A549 (cell line): ENCODE data around the gene MYDGF. TPM values are rescaled to one million over a fixed set of nuclear protein-coding genes. Genes with fewer than 3 reads are reported as not detected.
A peak's percentile ranks its signal among the peaks of the same experiment; 100 is the strongest.

ENCODE experiments used
- ATAC-seq, 2 experiments: fragments of 200-7000 bp in 1 of 2; fragments of >200 bp in 1 of 2; cut with Nextera tagmentation in 1 of 2; cut with Tn5 transposase in 1 of 2; 3 replicates each; pipeline versions ENCODE4 v1.8.0 to v1.9.1; 2018 to 2020; ENCODE audit warnings: mild to moderate bottlenecking in 1 of 2, moderate library complexity in 1 of 2
- CTCF ChIA-PET: fragments of 300-600 bp; sonication (Branson Sonifier 250); formaldehyde crosslinking; extraction: SDS; loops from one replicate; lab custom pipeline; 2021; ENCODE audit warnings: antibody characterized with exemption, inconsistent platforms; lab: Yijun Ruan, JAX
- POLR2A ChIA-PET: fragments of 350-600 bp; formaldehyde crosslinking; extraction: SDS; loops from one replicate; lab custom pipeline; 2021; ENCODE audit warnings: antibody characterized with exemption, inconsistent platforms; lab: Yijun Ruan, JAX
- DNase-seq, 2 experiments: peaks; one replicate each; pipeline versions ENCODE4 v3.0.0 to v3.0.0-alpha.2; 2011 to 2016; ENCODE audit warnings: low read depth in 1 of 2, low spot score in 1 of 2
- FAIRE-seq: peaks from 2 replicates; lab custom pipeline; 2011; peaks lifted over from hg19 to GRCh38; lab: Jason Lieb, UNC
- H3K27ac ChIP-seq, 2 experiments: fragments of >200 bp; sonication (Bioruptor Twin); formaldehyde crosslinking; 3 replicates each; pipeline ENCODE4 v1.5.1; 2016 to 2017
- H3K4me1 ChIP-seq: fragments of >200 bp; sonication (Bioruptor Twin); formaldehyde crosslinking; 3 replicates; pipeline ENCODE4 v1.6.1; 2016
- H3K4me2 ChIP-seq: fragments of >200 bp; sonication (Bioruptor Twin); formaldehyde crosslinking; 3 replicates; pipeline ENCODE4 v1.6.1; 2016
- H3K4me3 ChIP-seq: fragments of >200 bp; sonication (Bioruptor Twin); formaldehyde crosslinking; 3 replicates; pipeline ENCODE4 v1.5.1; 2016
- H3K9me3 ChIP-seq: fragments of >200 bp; sonication (Bioruptor Twin); formaldehyde crosslinking; 3 replicates; pipeline ENCODE4 v1.6.1; 2016
- BCL3 ChIP-seq: fragments of >200 bp; sonication (Bioruptor Twin); formaldehyde crosslinking; IDR thresholded peaks from 3 replicates; pipeline ENCODE4 v1.6.1; 2016
- BHLHE40 ChIP-seq: IDR thresholded peaks from 2 replicates; pipeline ENCODE4 v1.6.1; 2012; ENCODE audit warnings: low read depth, low read length, inconsistent platforms
- CBX2 ChIP-seq: fragments of 200-600 bp; sonication (generic); IDR thresholded peaks from 2 replicates; pipeline ENCODE4 v1.6.1; 2016; ENCODE audit warnings: low read depth, mild to moderate bottlenecking, borderline replicate concordance
- CEBPB ChIP-seq, 2 experiments: fragments of >200 bp in 1 of 2; sonication (Bioruptor Twin) in 1 of 2; formaldehyde crosslinking in 1 of 2; IDR thresholded peaks; 2 replicates each; pipeline ENCODE4 v1.6.1; 2012 to 2016
- EHF ChIP-seq: fragments of 250-450 bp; sonication (Bioruptor Pico); IDR thresholded peaks from 2 replicates; pipeline ENCODE4 v1.5.0; 2020; ENCODE audit warnings: mild to moderate bottlenecking
- ELK1 ChIP-seq: fragments of 150-350 bp; IDR thresholded peaks from 2 replicates; pipeline ENCODE4 v1.6.1; 2014; ENCODE audit warnings: low read depth, mild to moderate bottlenecking, low read length
- EP300 ChIP-seq, 2 experiments: fragments of >200 bp; sonication (Bioruptor Twin); formaldehyde crosslinking; IDR thresholded peaks; 2 replicates in 1 of 2; 3 replicates in 1 of 2; pipeline ENCODE4 v1.6.1; 2016 to 2017
- ESRRA ChIP-seq: fragments of 150-350 bp; IDR thresholded peaks from 2 replicates; pipeline ENCODE4 v1.6.1; 2014; ENCODE audit warnings: mild to moderate bottlenecking, low read length, borderline replicate concordance
- HES2 ChIP-seq: fragments of >200 bp; sonication (Bioruptor Twin); formaldehyde crosslinking; IDR thresholded peaks from 2 replicates; pipeline ENCODE4 v1.6.1; 2016
- HEYL ChIP-seq: fragments of 250-450 bp; sonication (Bioruptor Pico); IDR thresholded peaks from 2 replicates; pipeline ENCODE4 v1.8.0; 2021; ENCODE audit warnings: mild to moderate bottlenecking, moderate library complexity
- HOXB5 ChIP-seq: fragments of 250-450 bp; sonication (Bioruptor Pico); IDR thresholded peaks from 2 replicates; pipeline ENCODE4 v1.5.0; 2020; ENCODE audit warnings: mild to moderate bottlenecking, moderate library complexity
- JUNB ChIP-seq: fragments of >200 bp; sonication (Bioruptor Twin); formaldehyde crosslinking; IDR thresholded peaks from 2 replicates; pipeline ENCODE4 v1.6.1; 2016
- KDM1A ChIP-seq: fragments of 200-600 bp; sonication (generic); IDR thresholded peaks from 2 replicates; pipeline ENCODE4 v1.6.1; 2016; ENCODE audit warnings: low read depth, mild to moderate bottlenecking
- MAZ ChIP-seq: fragments of 150-350 bp; IDR thresholded peaks from 2 replicates; pipeline ENCODE4 v1.6.1; 2014; ENCODE audit warnings: antibody characterized with exemption, low read depth, low read length, borderline replicate concordance
- NR3C1 ChIP-seq: fragments of >200 bp; sonication (Bioruptor Twin); formaldehyde crosslinking; IDR thresholded peaks from 3 replicates; pipeline ENCODE4 v1.6.1; 2017
- PHF8 ChIP-seq: fragments of 200-600 bp; sonication (generic); IDR thresholded peaks from 2 replicates; pipeline ENCODE4 v1.6.1; 2016; ENCODE audit warnings: low read depth, mild to moderate bottlenecking, antibody characterized with exemption, moderate library complexity, borderline replicate concordance
- RNF2 ChIP-seq: fragments of 200-600 bp; sonication (generic); IDR thresholded peaks from 2 replicates; pipeline ENCODE4 v1.6.1; 2016; ENCODE audit warnings: low read depth, mild to moderate bottlenecking, antibody characterized with exemption, moderate library complexity, borderline replicate concordance
- SREBF2 ChIP-seq: fragments of 450-650 bp; IDR thresholded peaks from 2 replicates; pipeline ENCODE4 v1.6.1; 2014; ENCODE audit warnings: mild to moderate bottlenecking, moderate library complexity
- TP53 ChIP-seq: fragments of 250-450 bp; sonication (Bioruptor Pico); IDR thresholded peaks from 2 replicates; pipeline ENCODE4 v1.5.0; 2021; ENCODE audit warnings: mild to moderate bottlenecking, moderate library complexity
- WGBS: methylation state at CpG from one replicate; pipeline ENCODE4 v1.1.6; 2017; ENCODE audit errors: missing lambda C conversion rate; 5-methylcytosine and 5-hydroxymethylcytosine counted together
- polyA plus RNA-seq, 4 experiments: library from polyadenylated mRNA; depleted of rRNA in 3 of 4; stranded (reverse); fragments of >200 nt; fragmentation: RNase III in 1 of 4; extraction: RNeasy Plus Mini Kit Qiagen cat#74134 plus additional on column Dnase treatment in 1 of 4; gene quantifications; 2 replicates in 3 of 4; 3 replicates in 1 of 4; pipeline ENCODE4 v1.2.3, GENCODE V29; 2011 to 2017
- TF ChIP-seq, protein P1 (sequence below): fragments of >200 bp; sonication (Bioruptor Twin); formaldehyde crosslinking; IDR thresholded peaks from 3 replicates; pipeline ENCODE4 v1.5.1; 2016
- TF ChIP-seq, protein P2 (sequence below): fragments of 250-450 bp; sonication (Bioruptor Pico); IDR thresholded peaks from 2 replicates; pipeline ENCODE4 v1.5.0; 2021; ENCODE audit warnings: mild to moderate bottlenecking, moderate library complexity, borderline replicate concordance
- TF ChIP-seq, protein P3 (sequence below): IDR thresholded peaks from 2 replicates; pipeline ENCODE4 v1.6.1; 2012

Gene MYDGF
- polyA plus RNA-seq, 2 of the 4 experiments (the other 2 are of a cell fraction): 62.1 to 107 TPM

GRCh38 chr19:4712771-4713170 is 42.6 kb upstream of the MYDGF start (continued):
- TF ChIP-seq, protein P1, sequence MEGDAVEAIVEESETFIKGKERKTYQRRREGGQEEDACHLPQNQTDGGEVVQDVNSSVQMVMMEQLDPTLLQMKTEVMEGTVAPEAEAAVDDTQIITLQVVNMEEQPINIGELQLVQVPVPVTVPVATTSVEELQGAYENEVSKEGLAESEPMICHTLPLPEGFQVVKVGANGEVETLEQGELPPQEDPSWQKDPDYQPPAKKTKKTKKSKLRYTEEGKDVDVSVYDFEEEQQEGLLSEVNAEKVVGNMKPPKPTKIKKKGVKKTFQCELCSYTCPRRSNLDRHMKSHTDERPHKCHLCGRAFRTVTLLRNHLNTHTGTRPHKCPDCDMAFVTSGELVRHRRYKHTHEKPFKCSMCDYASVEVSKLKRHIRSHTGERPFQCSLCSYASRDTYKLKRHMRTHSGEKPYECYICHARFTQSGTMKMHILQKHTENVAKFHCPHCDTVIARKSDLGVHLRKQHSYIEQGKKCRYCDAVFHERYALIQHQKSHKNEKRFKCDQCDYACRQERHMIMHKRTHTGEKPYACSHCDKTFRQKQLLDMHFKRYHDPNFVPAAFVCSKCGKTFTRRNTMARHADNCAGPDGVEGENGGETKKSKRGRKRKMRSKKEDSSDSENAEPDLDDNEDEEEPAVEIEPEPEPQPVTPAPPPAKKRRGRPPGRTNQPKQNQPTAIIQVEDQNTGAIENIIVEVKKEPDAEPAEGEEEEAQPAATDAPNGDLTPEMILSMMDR: no peak
- TF ChIP-seq JUNB: no peak
- no peak for TF ChIP-seq NR3C1
- TF ChIP-seq ELK1: no peak
- no peak for TF ChIP-seq BCL3
- no peak for TF ChIP-seq HOXB5 (CRISPR knock-in tag)
- TF ChIP-seq ESRRA: no peak

GRCh38 chr19:4711211-4711610 is 41.1 kb upstream of the MYDGF start:
- H3K4me2 ChIP-seq: no peak overlapping the region
- FAIRE-seq (no peak), DNase-seq (no peak), ATAC-seq (no peak)
- no peak overlapping the region for H3K27ac ChIP-seq
- H3K9me3 ChIP-seq: no peaks in the 10 kb centered on the region
- no peak for TF ChIP-seq CEBPB (IDR thresholded peaks at IDR 0.05)
- TF ChIP-seq, protein P2, sequence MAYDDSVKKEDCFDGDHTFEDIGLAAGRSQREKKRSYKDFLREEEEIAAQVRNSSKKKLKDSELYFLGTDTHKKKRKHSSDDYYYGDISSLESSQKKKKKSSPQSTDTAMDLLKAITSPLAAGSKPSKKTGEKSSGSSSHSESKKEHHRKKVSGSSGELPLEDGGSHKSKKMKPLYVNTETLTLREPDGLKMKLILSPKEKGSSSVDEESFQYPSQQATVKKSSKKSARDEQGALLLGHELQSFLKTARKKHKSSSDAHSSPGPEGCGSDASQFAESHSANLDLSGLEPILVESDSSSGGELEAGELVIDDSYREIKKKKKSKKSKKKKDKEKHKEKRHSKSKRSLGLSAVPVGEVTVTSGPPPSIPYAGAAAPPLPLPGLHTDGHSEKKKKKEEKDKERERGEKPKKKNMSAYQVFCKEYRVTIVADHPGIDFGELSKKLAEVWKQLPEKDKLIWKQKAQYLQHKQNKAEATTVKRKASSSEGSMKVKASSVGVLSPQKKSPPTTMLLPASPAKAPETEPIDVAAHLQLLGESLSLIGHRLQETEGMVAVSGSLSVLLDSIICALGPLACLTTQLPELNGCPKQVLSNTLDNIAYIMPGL: no peak
- TF ChIP-seq EHF (CRISPR knock-in tag): no peak
- no peak for TF ChIP-seq BHLHE40
- no peak for TF ChIP-seq HES2
- TF ChIP-seq HEYL: no peak
- ChIA-PET CTCF (interaction anchor here (1.0 kb wide), 1 partner anchor 13 kb away, joined by 3 read pairs; no protein-coding TSS in a partner anchor), POLR2A (no interaction called here)
- WGBS: 85% methylated on average over 8 of the region's 8 CpGs
- H3K4me3 ChIP-seq: no peak overlapping the region
- peaks cover 35% of the 10 kb centered on the region for H3K4me1 ChIP-seq

DNA sequence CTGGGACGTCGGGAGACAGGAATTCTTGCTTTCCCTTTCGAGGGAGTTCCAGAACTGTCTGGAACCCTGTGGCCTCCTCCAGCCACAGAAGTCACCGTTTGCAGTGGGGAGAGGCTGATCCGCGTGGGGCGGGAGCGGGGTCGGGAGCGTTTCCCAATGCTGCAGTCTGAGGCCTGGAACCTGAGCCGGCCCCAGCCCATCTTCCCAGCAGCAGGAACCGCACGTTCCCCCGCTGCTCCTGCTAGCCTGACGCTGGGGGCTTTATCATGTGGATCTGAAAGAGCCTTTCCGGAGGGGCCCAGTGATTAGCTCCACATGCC is 40.1 kb upstream of the MYDGF start:
- POLR2A ChIA-PET: no interaction called here
- no peak for ATAC-seq
- FAIRE-seq: no peak
- Histone ChIP-seq H3K4me2 (no peak overlapping the region), H3K4me3 (no peak overlapping the region), H3K27ac (peak overlapping the region in 1 of 2 experiments; percentile 18; a peak in 1 of 6 replicates), H3K9me3 (no peaks in the 10 kb centered on the region), H3K4me1 (peaks cover 35% of the 10 kb centered on the region)
- CTCF ChIA-PET: interaction anchor here (0.5 kb wide), 1 partner anchor 37 kb away, joined by 3 read pairs; no protein-coding TSS in a partner anchor
- 82% methylated on average over 6 of the region's 16 CpGs for WGBS
- no peak for DNase-seq
- TF ChIP-seq HOXB5 (CRISPR knock-in tag): no peak
- TF ChIP-seq, protein P3, sequence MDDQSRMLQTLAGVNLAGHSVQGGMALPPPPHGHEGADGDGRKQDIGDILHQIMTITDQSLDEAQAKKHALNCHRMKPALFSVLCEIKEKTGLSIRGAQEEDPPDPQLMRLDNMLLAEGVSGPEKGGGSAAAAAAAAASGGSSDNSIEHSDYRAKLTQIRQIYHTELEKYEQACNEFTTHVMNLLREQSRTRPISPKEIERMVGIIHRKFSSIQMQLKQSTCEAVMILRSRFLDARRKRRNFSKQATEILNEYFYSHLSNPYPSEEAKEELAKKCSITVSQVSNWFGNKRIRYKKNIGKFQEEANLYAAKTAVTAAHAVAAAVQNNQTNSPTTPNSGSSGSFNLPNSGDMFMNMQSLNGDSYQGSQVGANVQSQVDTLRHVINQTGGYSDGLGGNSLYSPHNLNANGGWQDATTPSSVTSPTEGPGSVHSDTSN: no peak
- TF ChIP-seq EHF (CRISPR knock-in tag): no peak
- TF ChIP-seq, protein P1: no peak
- TF ChIP-seq RNF2: no peak
- TF ChIP-seq HES2: no peak
- TF ChIP-seq KDM1A: no peak
- TF ChIP-seq TP53 (CRISPR knock-in tag): no peak
- no peak for TF ChIP-seq JUNB
- TF ChIP-seq PHF8: no peak
- TF ChIP-seq MAZ: no peak
- no peak for TF ChIP-seq CBX2
- TF ChIP-seq SREBF2: no peak
- no peak for TF ChIP-seq EP300 (IDR thresholded peaks at IDR 0.05)
- TF ChIP-seq BCL3: no peak
